IMR-90 (cell line): ENCODE measurements around the gene SRPK3.

Source experiments
- CEBPB ChIP-seq: IDR thresholded peaks from 2 replicates; pipeline ENCODE4 v1.6.1; 2012; ENCODE audit warnings: low read depth, low read length, improper control_type of control experiment
- FOS ChIP-seq: fragments of 150-350 bp; IDR thresholded peaks from 2 replicates; pipeline ENCODE4 v1.6.1; 2016; ENCODE audit warnings: low read depth, low read length
- MAZ ChIP-seq: IDR thresholded peaks from 2 replicates; pipeline ENCODE4 v1.6.1; 2012; ENCODE audit warnings: low read depth, mild to moderate bottlenecking, low read length, improper control_type of control experiment, moderate library complexity, borderline replicate concordance
- MXI1 ChIP-seq: IDR thresholded peaks from 2 replicates; pipeline ENCODE4 v1.6.1; 2012; ENCODE audit warnings: low read depth, mild to moderate bottlenecking, low read length, moderate library complexity, borderline replicate concordance
- NFE2L2 ChIP-seq: fragments of 150-350 bp; IDR thresholded peaks from 2 replicates; pipeline ENCODE4 v1.6.1; 2016; ENCODE audit warnings: low read depth, mild to moderate bottlenecking, low read length
- POLR2A ChIP-seq: IDR thresholded peaks from 2 replicates; pipeline ENCODE4 v1.6.1; 2012; ENCODE audit warnings: mild to moderate bottlenecking, low read depth, low read length
- RAD21 ChIP-seq: IDR thresholded peaks from 2 replicates; pipeline ENCODE4 v1.6.1; 2012; ENCODE audit warnings: low read length, improper control_type of control experiment
- RCOR1 ChIP-seq: IDR thresholded peaks from 2 replicates; pipeline ENCODE4 v1.6.1; 2012; ENCODE audit warnings: mild to moderate bottlenecking, low read length, improper control_type of control experiment; ENCODE audit not compliant: insufficient replicate concordance
- RFX5 ChIP-seq: IDR thresholded peaks from 2 replicates; pipeline ENCODE4 v1.8.0; 2012; ENCODE audit warnings: low read depth, mild to moderate bottlenecking, low read length, moderate library complexity
- SMC3 ChIP-seq: fragments of 150-350 bp; IDR thresholded peaks from 2 replicates; pipeline ENCODE4 v1.6.1; 2016; ENCODE audit warnings: low read depth, mild to moderate bottlenecking, antibody characterized with exemption, low read length, moderate library complexity
- TF ChIP-seq, protein P1 (sequence below): conservative IDR thresholded peaks from 2 replicates; pipeline ENCODE4 v1.5.1; 2012; ENCODE audit warnings: mild to moderate bottlenecking, low read depth, low read length, improper control_type of control experiment
- TF ChIP-seq, protein P2 (sequence below): fragments of 150-350 bp; IDR thresholded peaks from 2 replicates; pipeline ENCODE4 v1.6.1; 2017; ENCODE audit warnings: mild to moderate bottlenecking, antibody characterized with exemption, low read length, low read depth

DNA sequence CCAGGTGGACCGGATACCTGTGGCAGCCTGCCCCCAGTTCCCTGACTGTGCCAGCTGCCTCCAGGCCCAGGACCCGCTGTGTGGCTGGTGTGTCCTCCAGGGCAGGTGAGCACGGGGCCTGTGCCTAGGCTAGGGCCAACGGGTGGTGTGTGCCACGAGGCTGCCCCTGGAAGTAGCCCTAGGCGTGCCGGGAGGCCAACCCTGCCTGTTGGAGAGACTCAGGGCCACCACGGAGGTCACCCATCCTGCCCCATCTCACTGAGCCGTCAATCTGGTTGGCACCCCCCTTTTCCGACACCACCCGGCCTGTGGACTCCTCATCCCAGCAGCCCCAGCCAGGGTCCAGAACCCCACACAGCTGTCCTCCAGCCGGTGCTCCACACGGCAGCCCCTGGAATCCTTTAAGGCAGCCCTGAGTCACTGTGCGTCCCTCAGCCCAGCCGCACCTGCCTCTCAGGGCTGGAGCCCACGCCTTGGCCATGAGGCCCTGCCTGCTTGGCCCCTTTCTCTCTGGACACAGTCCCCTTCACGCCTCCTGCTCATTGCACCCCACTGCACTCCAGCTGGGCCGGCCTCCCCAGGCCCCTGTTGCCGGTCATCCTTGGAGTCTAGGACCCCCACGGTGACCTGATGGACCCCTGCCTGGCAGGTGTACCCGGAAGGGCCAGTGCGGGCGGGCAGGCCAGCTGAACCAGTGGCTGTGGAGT is 11.5 kb upstream of the SRPK3 start:
- TF ChIP-seq, protein P1, sequence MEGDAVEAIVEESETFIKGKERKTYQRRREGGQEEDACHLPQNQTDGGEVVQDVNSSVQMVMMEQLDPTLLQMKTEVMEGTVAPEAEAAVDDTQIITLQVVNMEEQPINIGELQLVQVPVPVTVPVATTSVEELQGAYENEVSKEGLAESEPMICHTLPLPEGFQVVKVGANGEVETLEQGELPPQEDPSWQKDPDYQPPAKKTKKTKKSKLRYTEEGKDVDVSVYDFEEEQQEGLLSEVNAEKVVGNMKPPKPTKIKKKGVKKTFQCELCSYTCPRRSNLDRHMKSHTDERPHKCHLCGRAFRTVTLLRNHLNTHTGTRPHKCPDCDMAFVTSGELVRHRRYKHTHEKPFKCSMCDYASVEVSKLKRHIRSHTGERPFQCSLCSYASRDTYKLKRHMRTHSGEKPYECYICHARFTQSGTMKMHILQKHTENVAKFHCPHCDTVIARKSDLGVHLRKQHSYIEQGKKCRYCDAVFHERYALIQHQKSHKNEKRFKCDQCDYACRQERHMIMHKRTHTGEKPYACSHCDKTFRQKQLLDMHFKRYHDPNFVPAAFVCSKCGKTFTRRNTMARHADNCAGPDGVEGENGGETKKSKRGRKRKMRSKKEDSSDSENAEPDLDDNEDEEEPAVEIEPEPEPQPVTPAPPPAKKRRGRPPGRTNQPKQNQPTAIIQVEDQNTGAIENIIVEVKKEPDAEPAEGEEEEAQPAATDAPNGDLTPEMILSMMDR = no peak
- no peak for TF ChIP-seq FOS
- no peak for TF ChIP-seq SMC3
- TF ChIP-seq CEBPB = no peak
- TF ChIP-seq POLR2A = no peak
- no peak for TF ChIP-seq MAZ
- no peak for TF ChIP-seq RAD21
- TF ChIP-seq, protein P2, sequence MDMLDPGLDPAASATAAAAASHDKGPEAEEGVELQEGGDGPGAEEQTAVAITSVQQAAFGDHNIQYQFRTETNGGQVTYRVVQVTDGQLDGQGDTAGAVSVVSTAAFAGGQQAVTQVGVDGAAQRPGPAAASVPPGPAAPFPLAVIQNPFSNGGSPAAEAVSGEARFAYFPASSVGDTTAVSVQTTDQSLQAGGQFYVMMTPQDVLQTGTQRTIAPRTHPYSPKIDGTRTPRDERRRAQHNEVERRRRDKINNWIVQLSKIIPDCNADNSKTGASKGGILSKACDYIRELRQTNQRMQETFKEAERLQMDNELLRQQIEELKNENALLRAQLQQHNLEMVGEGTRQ = no peak
- no peak for TF ChIP-seq RCOR1
- TF ChIP-seq MXI1 = no peak
- no peak for TF ChIP-seq NFE2L2
- no peak for TF ChIP-seq RFX5
